NCI-H2227 (cell line): ENCODE data around the gene PROC.
"Not testable (repeated sequence)": the region's sequence is repeated elsewhere in the genome, so short reads cannot be mapped to it uniquely, and the experiment has no call there.

ENCODE experiments used
- DNase-seq: peaks from one replicate; lab custom pipeline; 2025; ENCODE audit not compliant: unreplicated experiment; lab: John Stamatoyannopoulos, UW

PROC gene

DNA sequence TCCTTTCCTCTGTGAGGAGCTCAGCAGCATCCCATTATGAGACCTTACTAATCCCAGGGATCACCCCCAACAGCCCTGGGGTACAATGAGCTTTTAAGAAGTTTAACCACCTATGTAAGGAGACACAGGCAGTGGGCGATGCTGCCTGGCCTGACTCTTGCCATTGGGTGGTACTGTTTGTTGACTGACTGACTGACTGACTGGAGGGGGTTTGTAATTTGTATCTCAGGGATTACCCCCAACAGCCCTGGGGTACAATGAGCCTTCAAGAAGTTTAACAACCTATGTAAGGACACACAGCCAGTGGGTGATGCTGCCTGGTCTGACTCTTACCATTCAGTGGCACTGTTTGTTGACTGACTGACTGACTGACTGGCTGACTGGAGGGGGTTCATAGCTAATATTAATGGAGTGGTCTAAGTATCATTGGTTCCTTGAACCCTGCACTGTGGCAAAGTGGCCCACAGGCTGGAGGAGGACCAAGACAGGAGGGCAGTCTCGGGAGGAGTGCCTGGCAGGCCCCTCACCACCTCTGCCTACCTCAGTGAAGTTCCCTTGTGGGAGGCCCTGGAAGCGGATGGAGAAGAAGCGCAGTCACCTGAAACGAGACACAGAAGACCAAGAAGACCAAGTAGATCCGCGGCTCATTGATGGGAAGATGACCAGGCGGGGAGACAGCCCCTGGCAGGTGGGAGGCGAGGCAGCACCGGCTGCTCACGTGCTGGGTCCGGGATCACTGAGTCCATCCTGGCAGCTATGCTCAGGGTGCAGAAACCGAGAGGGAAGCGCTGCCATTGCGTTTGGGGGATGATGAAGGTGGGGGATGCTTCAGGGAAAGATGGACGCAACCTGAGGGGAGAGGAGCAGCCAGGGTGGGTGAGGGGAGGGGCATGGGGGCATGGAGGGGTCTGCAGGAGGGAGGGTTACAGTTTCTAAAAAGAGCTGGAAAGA, 7.6 kb downstream of the PROC start:
- DNase-seq = no peak

DNA sequence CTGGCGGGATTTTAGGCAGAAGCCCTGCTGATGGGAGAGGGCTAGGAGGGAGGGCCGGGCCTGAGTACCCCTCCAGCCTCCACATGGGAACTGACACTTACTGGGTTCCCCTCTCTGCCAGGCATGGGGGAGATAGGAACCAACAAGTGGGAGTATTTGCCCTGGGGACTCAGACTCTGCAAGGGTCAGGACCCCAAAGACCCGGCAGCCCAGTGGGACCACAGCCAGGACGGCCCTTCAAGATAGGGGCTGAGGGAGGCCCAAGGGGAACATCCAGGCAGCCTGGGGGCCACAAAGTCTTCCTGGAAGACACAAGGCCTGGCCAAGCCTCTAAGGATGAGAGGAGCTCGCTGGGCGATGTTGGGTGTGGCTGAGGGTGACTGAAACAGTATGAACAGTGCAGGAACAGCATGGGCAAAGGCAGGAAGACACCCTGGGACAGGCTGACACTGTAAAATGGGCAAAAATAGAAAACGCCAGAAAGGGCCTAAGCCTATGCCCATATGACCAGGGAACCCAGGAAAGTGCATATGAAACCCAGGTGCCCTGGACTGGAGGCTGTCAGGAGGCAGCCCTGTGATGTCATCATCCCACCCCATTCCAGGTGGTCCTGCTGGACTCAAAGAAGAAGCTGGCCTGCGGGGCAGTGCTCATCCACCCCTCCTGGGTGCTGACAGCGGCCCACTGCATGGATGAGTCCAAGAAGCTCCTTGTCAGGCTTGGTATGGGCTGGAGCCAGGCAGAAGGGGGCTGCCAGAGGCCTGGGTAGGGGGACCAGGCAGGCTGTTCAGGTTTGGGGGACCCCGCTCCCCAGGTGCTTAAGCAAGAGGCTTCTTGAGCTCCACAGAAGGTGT, 8.5 kb downstream of the PROC start:
- DNase-seq = no peak

DNA sequence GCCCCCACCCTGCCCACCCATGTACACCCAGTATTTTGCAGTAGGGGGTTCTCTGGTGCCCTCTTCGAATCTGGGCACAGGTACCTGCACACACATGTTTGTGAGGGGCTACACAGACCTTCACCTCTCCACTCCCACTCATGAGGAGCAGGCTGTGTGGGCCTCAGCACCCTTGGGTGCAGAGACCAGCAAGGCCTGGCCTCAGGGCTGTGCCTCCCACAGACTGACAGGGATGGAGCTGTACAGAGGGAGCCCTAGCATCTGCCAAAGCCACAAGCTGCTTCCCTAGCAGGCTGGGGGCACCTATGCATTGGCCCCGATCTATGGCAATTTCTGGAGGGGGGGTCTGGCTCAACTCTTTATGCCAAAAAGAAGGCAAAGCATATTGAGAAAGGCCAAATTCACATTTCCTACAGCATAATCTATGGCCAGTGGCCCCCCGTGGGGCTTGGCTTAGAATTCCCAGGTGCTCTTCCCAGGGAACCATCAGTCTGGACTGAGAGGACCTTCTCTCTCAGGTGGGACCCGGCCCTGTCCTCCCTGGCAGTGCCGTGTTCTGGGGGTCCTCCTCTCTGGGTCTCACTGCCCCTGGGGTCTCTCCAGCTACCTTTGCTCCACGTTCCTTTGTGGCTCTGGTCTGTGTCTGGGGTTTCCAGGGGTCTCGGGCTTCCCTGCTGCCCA, 9.3 kb downstream of the PROC start:
- DNase-seq = no peak

DNA sequence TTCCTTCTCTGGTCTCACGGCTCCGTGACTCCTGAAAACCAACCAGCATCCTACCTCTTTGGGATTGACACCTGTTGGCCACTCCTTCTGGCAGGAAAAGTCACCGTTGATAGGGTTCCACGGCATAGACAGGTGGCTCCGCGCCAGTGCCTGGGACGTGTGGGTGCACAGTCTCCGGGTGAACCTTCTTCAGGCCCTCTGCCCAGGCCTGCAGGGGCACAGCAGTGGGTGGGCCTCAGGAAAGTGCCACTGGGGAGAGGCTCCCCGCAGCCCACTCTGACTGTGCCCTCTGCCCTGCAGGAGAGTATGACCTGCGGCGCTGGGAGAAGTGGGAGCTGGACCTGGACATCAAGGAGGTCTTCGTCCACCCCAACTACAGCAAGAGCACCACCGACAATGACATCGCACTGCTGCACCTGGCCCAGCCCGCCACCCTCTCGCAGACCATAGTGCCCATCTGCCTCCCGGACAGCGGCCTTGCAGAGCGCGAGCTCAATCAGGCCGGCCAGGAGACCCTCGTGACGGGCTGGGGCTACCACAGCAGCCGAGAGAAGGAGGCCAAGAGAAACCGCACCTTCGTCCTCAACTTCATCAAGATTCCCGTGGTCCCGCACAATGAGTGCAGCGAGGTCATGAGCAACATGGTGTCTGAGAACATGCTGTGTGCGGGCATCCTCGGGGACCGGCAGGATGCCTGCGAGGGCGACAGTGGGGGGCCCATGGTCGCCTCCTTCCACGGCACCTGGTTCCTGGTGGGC, 10.0 kb downstream of the PROC start:
- no peak for DNase-seq

DNA sequence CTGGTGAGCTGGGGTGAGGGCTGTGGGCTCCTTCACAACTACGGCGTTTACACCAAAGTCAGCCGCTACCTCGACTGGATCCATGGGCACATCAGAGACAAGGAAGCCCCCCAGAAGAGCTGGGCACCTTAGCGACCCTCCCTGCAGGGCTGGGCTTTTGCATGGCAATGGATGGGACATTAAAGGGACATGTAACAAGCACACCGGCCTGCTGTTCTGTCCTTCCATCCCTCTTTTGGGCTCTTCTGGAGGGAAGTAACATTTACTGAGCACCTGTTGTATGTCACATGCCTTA, 10.5 kb downstream of the PROC start:
- DNase-seq = no peak

DNA sequence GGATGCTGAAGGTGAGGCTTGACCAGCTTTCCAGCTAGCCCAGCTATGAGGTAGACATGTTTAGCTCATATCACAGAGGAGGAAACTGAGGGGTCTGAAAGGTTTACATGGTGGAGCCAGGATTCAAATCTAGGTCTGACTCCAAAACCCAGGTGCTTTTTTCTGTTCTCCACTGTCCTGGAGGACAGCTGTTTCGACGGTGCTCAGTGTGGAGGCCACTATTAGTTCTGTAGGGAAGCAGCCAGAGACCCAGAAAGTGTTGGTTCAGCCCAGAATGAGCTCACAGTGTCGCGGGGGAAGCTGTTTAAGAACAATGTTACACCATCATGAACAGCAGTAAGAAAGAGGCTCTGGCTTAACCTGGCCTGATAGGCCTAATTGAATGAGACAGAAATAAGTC, 11.1 kb downstream of the PROC start:
- DNase-seq = no peak

DNA sequence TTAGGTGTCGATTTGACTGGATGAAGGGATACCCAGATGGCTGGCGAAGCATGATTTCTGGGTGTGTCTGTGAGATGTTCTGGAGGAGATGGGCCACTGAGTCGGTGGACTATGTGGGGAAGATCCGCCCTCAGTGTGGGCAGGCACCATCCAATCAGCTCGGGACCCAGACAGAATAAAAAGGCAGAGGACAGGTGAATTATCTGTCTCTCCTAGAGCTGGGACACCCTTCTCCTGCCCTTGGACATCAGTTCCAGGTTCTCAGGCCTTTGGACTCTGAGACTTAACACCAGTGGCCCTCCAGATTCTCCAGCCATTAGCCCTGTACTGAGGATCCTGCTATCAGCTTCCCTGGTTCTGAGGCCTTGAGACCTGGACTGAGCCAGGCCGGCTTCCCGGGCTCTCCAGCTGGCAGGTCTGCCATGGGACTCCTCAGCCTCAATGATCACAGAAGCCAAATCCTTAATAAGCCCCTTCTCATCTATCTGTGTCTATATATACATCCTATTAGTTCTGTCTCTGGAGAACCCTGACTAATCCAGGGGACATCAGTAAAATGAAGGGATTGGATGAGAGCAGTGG, 11.7 kb downstream of the PROC start:
- DNase-seq = no peak

DNA sequence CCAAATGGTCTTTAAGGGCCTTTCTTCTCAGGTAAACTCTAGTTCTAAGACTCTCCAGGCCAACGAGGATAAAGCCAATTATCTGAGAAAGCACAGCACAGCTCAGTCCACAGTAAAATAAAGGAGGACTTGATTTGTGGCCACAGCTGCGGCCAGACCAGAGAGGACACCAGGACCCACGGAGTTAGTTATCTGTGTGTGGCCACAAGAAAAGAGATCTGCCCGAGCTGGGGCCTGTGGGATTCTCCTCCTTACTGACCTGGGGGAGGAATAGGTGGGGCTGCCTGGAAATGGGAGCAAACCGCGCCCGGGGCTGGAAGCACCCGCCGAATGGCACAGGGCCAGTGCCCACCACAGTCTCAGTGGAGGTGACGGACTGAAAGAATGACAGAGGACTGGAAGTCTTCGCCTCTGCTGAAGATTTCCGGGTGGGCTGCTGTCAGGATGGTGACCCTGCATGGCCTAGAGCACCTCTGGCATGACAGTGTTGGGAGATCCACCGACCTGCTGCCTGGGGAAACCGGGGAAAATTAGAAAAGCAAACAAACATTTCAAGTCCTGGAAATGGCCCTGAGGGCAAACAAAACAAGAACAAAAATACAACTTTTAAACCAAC, 13.3 kb downstream of the PROC start:
- DNase-seq = no peak

DNA sequence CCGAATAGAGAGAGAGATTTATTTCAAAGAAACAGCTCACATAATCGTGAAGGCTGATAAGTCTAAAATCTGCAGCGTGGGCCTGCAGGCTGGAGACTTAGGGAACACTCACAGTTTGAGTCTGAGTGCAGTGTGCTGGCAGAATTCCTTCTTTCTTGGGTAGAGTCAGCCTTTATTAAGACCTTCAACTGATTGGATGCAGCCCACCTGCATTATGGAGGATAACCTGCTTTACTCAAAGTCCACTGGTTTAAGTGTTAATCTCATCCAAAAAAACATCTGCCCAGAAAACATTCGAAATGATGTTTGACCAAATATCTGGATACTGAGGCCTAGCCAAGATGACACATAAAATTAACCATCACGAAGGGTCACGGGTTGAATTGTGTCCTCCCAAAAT, 16.3 kb downstream of the PROC start:
- DNase-seq = no peak

DNA sequence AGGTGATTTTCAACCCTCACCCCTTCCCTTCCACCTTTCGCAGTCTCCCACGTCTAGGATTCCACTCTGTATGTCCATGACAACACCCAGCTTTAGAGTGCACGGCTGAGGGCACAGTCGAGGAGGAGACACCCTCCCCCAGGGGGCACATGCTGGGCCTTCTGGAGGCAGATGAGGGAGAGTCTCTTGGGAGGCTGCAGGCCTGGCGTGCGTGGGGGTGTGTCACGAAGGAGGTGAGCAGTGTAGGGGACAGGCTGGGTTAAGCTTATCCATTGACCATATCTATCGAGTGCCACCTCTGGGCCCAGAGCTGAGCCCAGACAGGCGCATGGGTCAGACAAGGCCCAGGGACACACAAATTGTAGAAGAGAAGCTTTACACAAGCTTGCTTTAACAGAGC, 18.8 kb downstream of the PROC start:
- no peak for DNase-seq

DNA sequence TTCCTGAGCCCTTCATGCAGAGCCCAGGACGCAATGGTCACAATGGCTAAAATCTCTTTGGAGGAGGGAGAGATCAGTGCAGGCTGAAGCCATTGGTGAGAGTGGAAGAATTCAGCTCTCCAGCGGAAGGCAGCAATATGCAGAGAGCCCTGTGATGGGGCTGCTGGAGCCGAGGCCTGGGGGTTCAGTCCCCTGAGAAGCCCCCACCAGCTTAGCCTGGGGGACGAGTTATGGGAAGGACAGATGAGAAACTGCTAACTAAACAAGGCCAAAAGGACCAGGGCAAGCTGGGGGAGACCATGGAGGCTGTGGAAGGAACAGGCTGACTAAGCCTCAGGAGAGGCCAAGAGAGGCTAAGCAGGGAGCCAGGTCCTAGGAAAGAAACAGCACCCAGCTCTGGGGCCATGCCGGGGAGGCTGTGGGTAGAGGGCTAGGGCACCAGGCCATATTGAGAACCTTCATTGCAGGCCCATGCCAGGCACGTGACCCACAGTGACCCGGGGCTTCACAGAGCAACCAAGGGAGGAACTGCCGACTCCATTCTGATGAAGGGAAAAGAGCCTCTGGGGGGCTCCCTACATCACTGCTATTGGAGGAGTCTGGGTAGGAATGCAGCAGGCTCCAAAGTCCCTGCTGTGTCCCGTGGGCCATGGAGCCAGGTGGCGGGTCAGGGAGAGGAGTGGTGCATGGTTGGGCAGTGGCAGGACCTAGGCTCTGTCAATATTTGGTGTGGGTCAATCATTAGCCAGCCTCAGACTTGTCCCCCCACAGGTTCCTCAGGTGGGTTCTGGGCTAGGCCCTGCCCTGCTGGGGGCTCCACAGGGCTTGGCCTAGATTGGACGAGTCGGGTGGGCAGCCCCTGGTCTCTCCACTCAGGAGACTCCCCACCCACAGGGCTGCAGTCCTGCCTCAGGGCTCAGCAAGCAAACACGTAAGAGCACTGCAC, 19.8 kb downstream of the PROC start:
- DNase-seq = no peak

DNA sequence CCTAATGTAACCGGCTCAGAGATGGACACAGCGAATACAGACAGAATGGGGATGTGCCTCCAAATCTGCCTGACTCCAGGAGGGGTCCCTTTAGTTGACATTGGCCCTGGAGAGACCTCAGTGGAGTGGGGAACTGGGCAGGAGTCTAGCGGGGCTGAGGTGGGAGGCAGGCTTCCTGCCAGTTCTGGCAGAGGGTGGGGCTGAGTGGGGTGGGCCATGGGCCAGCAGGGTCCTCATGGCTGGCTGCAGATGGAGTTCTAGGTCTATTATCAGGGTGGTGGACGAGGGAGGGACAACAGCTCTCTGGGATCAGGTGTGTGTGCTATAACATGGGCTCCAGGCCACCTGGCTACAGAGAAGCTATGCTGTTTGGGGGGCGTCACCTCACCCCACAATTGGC, 21.1 kb downstream of the PROC start:
- DNase-seq = no peak

DNA sequence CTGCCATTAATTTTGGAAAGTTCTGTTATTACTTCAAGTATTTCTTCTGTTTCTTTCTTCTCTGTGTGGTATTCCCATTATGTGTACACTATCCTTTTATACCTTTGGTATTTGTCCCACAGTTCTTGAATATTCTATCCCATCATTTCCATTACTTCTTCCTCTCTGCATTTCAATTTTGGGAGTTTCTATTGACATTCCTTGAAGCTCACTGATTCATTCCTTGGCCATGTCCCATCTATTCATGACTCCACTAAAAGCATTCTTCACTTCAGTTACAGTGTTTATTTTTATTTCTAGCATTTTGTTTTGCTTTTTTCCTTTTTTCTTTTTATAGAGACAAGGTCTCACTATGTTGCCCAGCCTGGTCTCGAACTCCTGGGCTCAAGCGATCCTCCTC, 30.3 kb downstream of the PROC start:
- no peak for DNase-seq

DNA sequence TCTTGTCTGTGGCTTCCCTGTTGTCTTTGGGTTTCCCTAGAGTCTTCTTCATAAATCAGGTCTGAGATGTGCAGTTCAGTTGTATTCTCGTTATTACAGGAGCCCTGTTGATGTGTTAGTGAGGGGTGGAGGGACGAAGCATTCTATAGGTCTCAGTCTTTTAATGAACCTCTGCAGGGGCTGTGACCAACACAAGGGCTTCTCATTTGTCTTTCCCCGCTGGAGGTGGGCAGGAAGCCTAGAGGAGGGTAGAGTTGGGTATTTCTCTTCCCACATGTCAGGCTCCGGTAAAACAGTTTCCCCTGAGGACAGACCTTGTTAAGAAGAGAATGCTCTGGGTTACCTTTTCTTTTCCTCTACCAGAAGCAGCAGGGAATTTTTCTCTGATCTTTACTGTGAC, 31.2 kb downstream of the PROC start:
- no peak for DNase-seq

DNA sequence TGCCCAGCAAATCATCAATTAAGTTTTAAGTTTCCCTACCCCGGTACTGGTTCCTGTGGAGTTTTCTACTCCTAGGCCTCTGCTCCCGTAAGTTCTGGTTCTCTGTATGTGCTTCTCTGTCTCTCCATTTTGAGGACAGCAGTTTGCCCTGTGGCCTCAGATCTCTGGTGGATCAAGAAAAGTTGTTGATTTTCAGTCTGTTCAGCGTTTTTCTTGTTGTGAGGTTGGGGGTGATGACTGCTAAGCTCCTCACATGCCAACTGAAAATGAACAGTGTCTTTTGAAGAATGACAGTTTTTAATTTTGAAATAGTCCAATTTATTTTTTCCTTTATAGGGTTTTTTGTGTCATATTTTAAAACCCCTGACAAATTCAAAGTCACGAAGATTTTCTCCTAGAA, 31.7 kb downstream of the PROC start:
- DNase-seq = no peak

DNA sequence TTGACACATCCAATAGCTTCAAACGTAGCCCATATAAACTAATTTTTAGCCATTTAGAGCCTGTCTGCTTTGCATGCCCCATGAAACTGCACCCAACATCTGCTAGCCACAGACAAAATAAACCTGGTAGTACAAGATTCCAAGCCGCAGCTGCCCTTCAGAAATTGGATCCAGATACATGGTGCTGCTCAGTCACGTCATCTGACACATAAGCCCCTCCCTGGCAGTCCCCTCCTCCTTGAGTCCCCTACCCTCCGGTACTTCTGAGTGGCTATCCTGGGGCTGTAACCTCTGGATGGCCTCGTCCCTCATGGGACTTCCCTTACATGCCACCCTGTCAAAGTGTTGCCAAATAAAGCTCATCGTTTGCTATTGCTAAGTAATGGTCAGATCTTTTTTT, 33.8 kb downstream of the PROC start:
- no peak for DNase-seq

DNA sequence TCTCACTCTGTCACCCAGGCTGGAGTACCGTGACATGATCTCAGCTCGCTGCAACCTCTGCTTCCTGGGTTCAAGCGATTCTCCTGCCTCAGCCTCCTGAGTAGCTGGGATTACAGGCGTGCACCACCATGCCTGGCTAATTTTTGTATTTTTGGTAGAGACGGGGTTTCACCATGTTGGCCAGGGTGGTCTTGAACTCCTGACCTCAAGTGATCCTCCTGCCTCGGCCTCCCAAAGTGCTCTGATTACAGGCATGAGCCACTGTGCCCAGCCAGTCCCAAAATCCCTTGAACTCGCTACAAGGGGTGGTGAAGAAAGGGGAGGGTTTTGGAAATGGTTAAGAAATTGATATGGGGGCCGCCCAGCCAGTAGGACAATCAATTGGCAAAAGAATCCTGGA, 34.2 kb downstream of the PROC start:
- not testable (repeated sequence) for DNase-seq

DNA sequence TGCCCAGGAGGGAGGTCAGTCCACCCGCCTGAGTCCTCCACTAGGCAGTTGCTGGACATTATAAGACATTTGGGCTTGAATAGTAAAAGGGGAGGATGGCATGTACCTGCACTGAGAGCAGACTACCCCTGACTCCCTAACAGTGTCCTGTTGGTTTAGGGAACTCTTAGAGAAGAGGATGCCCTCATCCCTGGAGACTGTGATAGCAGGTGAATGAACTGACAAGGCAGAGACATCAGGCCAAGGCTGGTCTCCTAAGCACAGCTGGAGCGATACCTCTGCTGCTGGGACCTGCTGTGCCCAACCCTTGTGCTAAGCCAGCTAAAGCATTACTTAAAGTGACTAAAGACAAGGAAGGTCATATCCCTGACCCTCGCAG, 34.8 kb downstream of the PROC start:
- DNase-seq = no peak
